NCI-H1092 (cell line): ENCODE data around the gene FBXO33.

ENCODE experiments used
- DNase-seq: peaks from one replicate; lab custom pipeline; 2025; lab: John Stamatoyannopoulos, UW

The FBXO33 gene

GRCh38 chr14:39432179-39432618 is at the start of gene FBXO33:
FBXO33 (minus strand) TSS chr14:39432433; CDS start chr14:39432162, 271 bp downstream.
- peak; percentile 95 for DNase-seq

- no peak for DNase-seq
These were observed 42.2 kb upstream of the FBXO33 start for GRCh38 chr14:39474416-39474911.

DNA sequence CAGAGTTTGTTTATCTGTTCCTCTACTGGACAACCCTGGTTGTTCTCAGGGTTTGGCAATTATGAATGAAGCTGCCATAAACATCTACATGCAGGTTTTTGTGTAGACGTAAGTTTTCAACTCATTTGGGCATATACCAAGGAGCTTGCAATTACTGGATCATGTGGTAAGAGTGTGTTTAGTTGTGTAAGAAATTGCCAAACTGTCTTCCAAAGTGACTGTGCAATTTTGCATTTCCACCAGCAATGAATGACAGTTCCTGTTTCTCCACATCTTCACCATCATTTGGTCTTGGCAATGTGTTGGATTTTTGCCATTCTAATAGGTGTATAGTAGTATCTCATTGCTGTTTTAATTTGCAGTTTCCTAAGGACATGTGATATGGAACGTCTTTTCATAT is 39.8 kb upstream of the FBXO33 start:
- no peak for DNase-seq

- DNase-seq, result no peak
These were observed 37.0 kb upstream of the FBXO33 start for GRCh38 chr14:39469094-39469710.

DNA sequence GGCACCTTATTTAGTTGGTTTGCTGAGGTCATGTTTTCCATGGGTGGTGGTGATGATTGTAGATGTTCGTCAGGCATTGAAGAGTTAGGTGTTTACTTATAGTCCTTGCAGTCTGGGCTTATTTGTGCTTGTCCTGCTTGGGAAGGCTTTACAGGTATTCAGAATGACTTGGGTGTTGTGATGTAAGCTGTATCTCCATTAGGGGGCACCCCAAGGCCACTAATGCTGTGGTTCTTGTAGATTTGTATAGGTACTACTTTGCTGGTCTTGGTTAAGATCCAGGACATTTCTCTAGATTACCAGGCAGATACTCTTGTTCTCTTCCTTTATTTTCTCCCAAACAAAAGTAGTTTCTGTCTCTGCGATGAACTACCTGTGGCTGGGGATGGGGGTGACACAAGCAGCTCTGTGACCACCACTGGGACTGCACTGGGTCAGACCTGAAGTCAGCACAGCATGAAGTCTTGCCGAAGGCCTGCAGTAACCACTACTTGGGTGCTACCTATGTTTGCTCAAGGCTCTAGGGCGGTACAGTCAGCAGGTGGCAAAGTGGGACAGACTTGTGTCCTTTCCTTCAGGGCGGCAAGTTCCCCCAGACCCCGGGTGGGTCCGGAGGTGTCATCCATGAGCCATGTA is 35.8 kb upstream of the FBXO33 start:
- no peak for DNase-seq

DNA sequence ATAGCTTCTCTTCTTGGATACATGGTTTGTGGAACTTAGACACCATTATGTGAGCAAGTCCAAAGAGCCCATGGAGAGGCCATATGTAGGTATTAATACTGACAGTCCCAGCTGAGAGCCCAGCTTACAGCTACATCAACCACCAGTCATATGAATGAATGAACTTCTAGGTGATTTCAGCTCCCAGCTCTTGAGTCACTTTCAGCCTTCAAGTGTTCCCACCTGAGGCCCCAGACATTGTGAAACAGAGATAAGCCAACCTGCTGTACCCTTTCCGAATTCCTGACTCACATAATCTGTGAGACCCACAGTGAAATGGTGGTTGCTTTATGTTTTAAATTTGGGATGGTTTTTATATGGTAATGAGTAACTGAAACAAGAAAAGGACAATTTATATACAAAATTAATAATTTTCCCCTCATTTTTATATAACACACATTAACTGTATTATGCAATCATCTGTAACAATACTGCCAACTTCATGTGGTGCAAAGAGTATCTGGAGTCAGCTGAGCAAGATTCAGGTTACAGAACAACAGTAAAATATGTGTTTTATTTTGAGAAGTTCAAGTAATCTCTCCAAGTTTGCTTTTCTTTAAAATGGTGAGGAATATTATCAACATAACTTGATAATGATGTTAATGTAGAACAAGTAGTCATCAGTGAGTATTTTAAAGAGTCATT is 27.7 kb upstream of the FBXO33 start:
- DNase-seq, result no peak

GRCh38 chr14:39456702-39457250 is 24.5 kb upstream of the FBXO33 start:
- no peak for DNase-seq

- no peak for DNase-seq
These were observed 22.8 kb upstream of the FBXO33 start for GRCh38 chr14:39454906-39455539.

GRCh38 chr14:39452680-39453079 is 20.4 kb upstream of the FBXO33 start:
- DNase-seq, result no peak

DNA sequence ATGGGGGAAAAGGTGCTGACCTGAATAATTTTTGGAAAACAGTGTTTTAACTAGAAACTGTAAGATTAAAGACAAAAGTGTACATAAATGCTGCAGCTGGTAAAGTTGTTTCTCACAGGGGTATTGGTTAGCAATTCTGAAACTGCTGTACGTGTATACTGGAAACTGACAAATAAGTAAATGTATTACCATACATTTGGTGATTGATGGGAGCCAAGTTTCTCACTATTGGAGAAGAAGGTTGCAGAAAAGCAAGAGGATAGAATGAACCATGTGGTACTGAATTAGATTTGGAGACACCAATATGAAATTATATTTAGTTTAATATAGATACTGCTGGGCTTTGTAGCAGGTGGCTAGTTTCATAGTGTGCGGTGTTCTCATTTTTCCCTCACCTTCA is 19.6 kb upstream of the FBXO33 start:
- DNase-seq, result no peak

DNA sequence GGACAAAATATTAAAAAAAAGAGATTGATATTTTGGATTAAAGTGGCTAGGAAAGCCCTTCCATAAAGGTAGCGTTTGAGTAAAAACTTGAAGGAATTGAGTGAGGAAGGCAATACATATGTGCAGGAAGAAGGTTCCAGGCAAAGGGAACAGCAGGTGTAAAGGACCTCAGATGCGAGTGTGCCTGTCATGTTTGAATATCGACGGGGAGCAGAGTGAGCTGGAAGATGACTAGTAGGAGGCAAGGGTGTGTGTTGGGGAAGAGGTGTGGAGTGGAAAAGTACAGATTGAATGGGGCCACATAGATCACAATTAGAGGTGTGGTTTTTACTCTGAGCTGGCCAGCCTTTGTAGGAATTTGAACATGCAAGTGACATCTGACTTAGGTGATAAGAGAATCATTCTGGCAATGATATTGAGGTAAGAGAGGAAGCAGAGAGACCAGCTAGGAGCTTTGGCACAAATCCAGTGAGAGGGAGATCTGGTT is 15.0 kb upstream of the FBXO33 start:
- no peak for DNase-seq

DNA sequence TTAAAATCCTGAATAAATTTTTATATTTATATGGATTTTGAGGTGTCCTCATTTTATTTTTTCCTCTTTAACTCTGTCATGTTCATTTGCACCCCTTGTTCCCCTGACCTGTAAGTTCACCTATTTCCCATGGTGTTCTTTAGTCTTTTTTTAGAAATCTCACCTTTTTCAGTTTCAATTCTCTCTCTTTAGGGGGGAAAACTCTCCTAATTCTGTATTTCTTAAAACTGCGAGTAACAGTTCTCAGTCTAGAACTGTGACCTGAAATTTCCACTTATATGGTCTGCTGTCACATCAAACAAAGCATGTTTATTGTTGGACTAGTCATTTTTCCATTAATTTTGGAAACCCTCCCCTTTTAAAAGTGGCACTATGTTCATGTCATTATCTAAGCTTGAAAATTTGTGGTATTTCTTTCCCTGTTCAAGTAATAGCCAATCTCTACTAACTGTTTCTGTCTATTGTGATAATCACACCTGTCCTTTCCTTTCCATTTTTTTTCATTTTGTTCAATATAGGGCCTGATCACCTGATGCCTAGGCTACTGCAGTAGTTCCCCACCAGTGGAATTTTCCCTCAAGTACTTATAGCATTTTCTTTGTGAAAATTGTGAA is 14.0 kb upstream of the FBXO33 start:
- no peak for DNase-seq

- no peak for DNase-seq
These were observed 10.1 kb upstream of the FBXO33 start for GRCh38 chr14:39442293-39442692.

DNA sequence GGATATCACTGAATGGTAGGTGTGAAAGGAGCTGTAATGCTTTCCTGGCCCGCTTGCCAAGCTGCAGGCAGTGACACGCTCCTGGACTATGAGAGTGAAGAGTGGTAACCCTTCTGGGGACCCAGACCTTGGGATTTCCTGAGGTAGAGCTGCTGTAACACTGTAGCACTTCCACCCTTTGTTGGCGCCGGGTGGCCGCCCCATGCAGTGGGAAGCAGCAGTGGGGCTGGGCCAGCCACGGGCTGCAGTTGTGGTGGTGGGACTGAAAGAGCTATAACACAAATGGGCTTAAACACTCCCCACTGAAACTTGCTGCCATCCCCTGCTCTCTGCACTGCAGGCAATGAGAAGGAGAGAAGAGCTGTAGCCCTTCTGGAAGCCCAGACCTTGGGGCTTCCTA is 9.6 kb upstream of the FBXO33 start:
- no peak for DNase-seq

DNA sequence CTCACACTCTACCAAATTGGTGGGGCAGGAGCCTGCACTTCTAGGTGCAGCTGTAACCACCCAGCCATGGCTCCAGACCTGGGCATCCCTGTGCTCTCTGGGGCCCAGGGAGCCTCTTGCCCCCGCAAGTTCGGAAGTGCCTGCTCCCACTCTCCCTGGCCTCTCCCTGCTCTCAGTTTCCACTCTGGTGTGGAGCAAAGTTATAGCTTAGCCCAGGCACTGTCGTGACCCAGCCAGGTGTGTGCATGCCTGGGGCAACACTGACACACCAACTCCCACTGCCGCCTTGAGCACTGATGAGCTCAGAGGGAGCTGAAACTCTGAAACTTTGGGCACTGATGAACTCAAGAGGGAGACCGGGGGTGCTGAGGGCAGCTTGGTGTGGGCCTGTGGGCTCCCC is 8.7 kb upstream of the FBXO33 start:
- no peak for DNase-seq

DNA sequence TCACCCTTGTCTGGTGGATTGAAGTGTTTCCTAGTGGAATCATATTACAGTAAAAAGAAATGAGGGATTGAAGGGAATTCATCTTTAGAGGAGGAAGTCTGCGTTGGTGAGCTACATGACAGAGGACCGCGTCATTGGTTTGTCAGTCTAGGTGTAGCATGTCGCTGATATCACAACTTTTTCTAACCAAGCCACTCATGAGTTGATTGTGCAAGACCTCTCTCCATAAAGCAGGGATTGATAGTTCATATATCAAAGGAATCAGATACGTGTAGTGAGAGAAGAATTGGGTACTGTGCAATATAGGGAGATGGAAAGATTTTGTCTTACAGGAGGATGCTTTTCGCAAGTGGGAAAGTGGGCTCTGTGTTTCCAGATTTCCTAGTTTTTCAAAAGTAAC is 3.0 kb upstream of the FBXO33 start:
- no peak for DNase-seq

DNA sequence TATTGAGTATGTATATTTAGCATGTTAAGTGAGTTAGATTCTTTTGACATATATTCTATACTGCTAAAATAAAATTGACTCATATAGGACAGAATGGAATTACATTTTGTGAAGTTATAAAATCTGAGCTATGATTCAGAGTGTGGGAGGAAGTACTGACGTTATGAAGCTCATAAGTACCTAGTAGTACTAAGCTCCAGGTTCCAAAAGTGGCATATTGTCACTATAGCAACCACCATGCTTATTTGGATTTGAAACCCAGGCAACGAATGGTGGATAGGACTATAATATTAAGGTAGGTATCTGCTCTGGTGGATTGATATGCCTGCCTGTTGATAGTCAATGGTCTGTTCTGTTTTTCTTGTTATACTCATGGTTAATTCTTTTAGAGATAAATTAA is 2.2 kb upstream of the FBXO33 start:
- DNase-seq, result no peak

DNA sequence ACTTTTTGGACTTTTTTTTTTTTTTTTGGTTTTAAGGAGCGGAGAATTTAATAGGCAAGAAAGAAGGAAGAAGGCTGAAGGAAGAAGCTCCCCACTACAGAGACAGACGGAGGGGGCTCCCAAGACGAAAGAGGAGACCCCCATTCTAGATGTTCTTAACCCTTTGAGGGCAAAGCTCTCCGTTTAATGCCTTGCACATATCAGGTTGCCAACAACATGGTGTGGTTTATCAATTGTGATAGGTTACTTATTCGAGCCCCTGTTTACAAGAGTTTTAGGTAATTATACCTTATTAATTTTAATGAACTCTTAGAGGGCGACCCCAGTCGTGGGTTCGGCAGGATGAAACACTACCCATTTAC is 1.2 kb upstream of the FBXO33 start:
- DNase-seq, result no peak

- peak; percentile 89 for DNase-seq
These were observed 602 bp upstream of the FBXO33 start for GRCh38 chr14:39432619-39433451.

GRCh38 chr14:39431416-39432178 is 636 bp downstream of the FBXO33 start:
- peak; percentile 38 for DNase-seq
